ENCODE results near the gene DNMT1.
A peak's percentile ranks its signal among the peaks of the same experiment; 100 is the strongest.

- no peak for TF ChIP-seq EZH2 (IDR thresholded peaks at IDR 0.05)
- TF ChIP-seq POLR2AphosphoS5 (IDR thresholded peaks at IDR 0.05; ENCODE audit: borderline replicate concordance, low read depth, low read length): peak; percentile 7; the same call in 1 of the 2 replicates
- TF ChIP-seq FOXP2 (optimal IDR thresholded peaks at IDR 0.05; ENCODE audit: control extremely low read depth, extremely low read length, insufficient read depth): no peak
These were observed 79.2 kb downstream of the DNMT1 start for GRCh38 chr19:10115392-10116084.
